IMR-90 (cell line): ENCODE measurements around the gene SOX1. TPM values are rescaled to one million over a fixed set of nuclear protein-coding genes. Genes with fewer than 3 reads are reported as not detected.

Experiments used
- ATAC-seq: fragments of 200-7000 bp; cut with Tn5 transposase; 2 replicates; pipeline ENCODE4 v1.9.1; 2020; ENCODE audit warnings: low read depth, mild to moderate bottlenecking, moderate library complexity
- BruUV-seq: library from RNA; stranded (reverse); fragments of 400-500 nt; replicated peaks from 2 replicates; lab custom pipeline; 2021; lab: Mats Ljungman, UMichigan
- CTCF ChIA-PET: fragments of 300-600 bp; formaldehyde crosslinking; extraction: SDS; loops from one replicate; lab custom pipeline; 2021; ENCODE audit warnings: antibody characterized with exemption; lab: Yijun Ruan, JAX
- POLR2A ChIA-PET: fragments of 300-600 bp; sonication (Branson Sonifier 250); formaldehyde crosslinking; loops from one replicate; lab custom pipeline; 2022; ENCODE audit warnings: antibody characterized with exemption; ENCODE audit not compliant: unreplicated experiment; lab: Charles Lee
- DNase-seq: peaks from one replicate; pipeline ENCODE4 v3.0.0; 2013
- H2AFZ ChIP-seq: replicated peaks from 2 replicates; pipeline ENCODE3; 2013; ENCODE audit warnings: low read length, mild to moderate bottlenecking; ENCODE audit not compliant: poor library complexity
- H2AK5ac ChIP-seq: 2 replicates; pipeline ENCODE4 v1.6.1; 2013; ENCODE audit warnings: low read depth, low read length, inconsistent platforms
- H2AK9ac ChIP-seq: replicated peaks from 2 replicates; pipeline ENCODE3; 2013; ENCODE audit warnings: mild to moderate bottlenecking, low read depth, low read length, moderate library complexity; ENCODE audit not compliant: poor library complexity
- H2BK120ac ChIP-seq: 2 replicates; pipeline ENCODE4 v1.6.1; 2013; ENCODE audit warnings: low read depth, low read length, inconsistent platforms
- H2BK15ac ChIP-seq: 3 replicates; pipeline ENCODE4 v1.6.1; 2013; ENCODE audit warnings: low read depth, low read length, inconsistent platforms
- H2BK20ac ChIP-seq: 2 replicates; pipeline ENCODE4 v1.6.1; 2013; ENCODE audit warnings: low read depth, mild to moderate bottlenecking, inconsistent platforms, low read length, moderate library complexity
- H2BK5ac ChIP-seq: 2 replicates; pipeline ENCODE4 v1.6.1; 2013; ENCODE audit warnings: mild to moderate bottlenecking, low read depth, low read length, inconsistent platforms; ENCODE audit not compliant: poor library complexity, severe bottlenecking
- H3K14ac ChIP-seq: replicated peaks from 2 replicates; pipeline ENCODE4 v1.6.1; 2013; ENCODE audit warnings: low read depth, low read length, inconsistent platforms
- H3K18ac ChIP-seq: 2 replicates; pipeline ENCODE4 v1.6.1; 2013; ENCODE audit warnings: low read depth, low read length, control low read depth
- H3K23ac ChIP-seq: 2 replicates; pipeline ENCODE4 v1.6.1; 2013; ENCODE audit warnings: low read depth, low read length, inconsistent platforms
- H3K27ac ChIP-seq: 2 replicates; pipeline ENCODE4 v1.5.1; 2013; ENCODE audit warnings: mild to moderate bottlenecking, control low read depth, low read length; ENCODE audit not compliant: insufficient read depth
- H3K27me3 ChIP-seq: 2 replicates; pipeline ENCODE4 v1.6.1; 2013; ENCODE audit warnings: low read length; ENCODE audit not compliant: control insufficient read depth, insufficient read depth
- H3K36me3 ChIP-seq: 2 replicates; pipeline ENCODE4 v1.6.1; 2013; ENCODE audit warnings: low read length, mixed read lengths; ENCODE audit not compliant: control insufficient read depth, insufficient read depth
- H3K4ac ChIP-seq: 2 replicates; pipeline ENCODE4 v1.6.1; 2013; ENCODE audit warnings: low read depth, low read length, inconsistent platforms
- H3K4me1 ChIP-seq: 2 replicates; pipeline ENCODE4 v1.6.1; 2013; ENCODE audit warnings: low read length, mixed read lengths; ENCODE audit not compliant: control insufficient read depth, insufficient read depth
- H3K4me2 ChIP-seq: 2 replicates; pipeline ENCODE4 v1.6.1; 2013; ENCODE audit warnings: low read depth, mild to moderate bottlenecking, control low read depth, low read length, moderate library complexity
- H3K4me3 ChIP-seq: 2 replicates; pipeline ENCODE4 v1.5.1; 2013; ENCODE audit warnings: low read depth, mild to moderate bottlenecking, control low read depth, low read length, moderate library complexity; ENCODE audit not compliant: insufficient read depth
- H3K56ac ChIP-seq: 2 replicates; pipeline ENCODE4 v1.6.1; 2013; ENCODE audit warnings: low read length, inconsistent platforms; ENCODE audit not compliant: insufficient read depth; ENCODE audit errors: extremely low read depth
- H3K79me1 ChIP-seq, 2 experiments: 2 replicates each; pipeline ENCODE4 v1.6.1; 2013; ENCODE audit warnings: low read length in 2 of 2, inconsistent platforms in 1 of 2, low read depth in 1 of 2
- H3K9ac ChIP-seq: 2 replicates; pipeline ENCODE4 v1.6.1; 2013; ENCODE audit warnings: low read depth, low read length, control low read depth
- H3K9me1 ChIP-seq: 2 replicates; pipeline ENCODE4 v1.6.1; 2013; ENCODE audit warnings: low read length, inconsistent platforms; ENCODE audit not compliant: insufficient read depth
- H3K9me3 ChIP-seq: 2 replicates; pipeline ENCODE4 v1.6.1; 2013; ENCODE audit warnings: low read length; ENCODE audit not compliant: control insufficient read depth, insufficient read depth
- H4K20me1 ChIP-seq: 2 replicates; pipeline ENCODE4 v1.6.1; 2013; ENCODE audit warnings: low read length, inconsistent platforms; ENCODE audit not compliant: insufficient read depth
- H4K5ac ChIP-seq: 2 replicates; pipeline ENCODE4 v1.6.1; 2013; ENCODE audit warnings: mild to moderate bottlenecking, low read depth, low read length, control low read depth
- H4K8ac ChIP-seq, 2 experiments: 2 replicates each; pipeline ENCODE4 v1.6.1; 2013; ENCODE audit warnings: low read depth in 2 of 2, low read length in 2 of 2, control low read depth in 1 of 2, inconsistent platforms in 1 of 2
- H4K91ac ChIP-seq: 2 replicates; pipeline ENCODE4 v1.6.1; 2013; ENCODE audit warnings: low read depth, low read length, inconsistent platforms; ENCODE audit not compliant: insufficient read depth
- BHLHE40 ChIP-seq: fragments of 150-350 bp; IDR thresholded peaks from 2 replicates; pipeline ENCODE4 v1.6.1; 2016; ENCODE audit warnings: mild to moderate bottlenecking, low read depth, low read length
- CEBPB ChIP-seq: IDR thresholded peaks from 2 replicates; pipeline ENCODE4 v1.6.1; 2012; ENCODE audit warnings: low read depth, low read length, improper control_type of control experiment
- FOS ChIP-seq: fragments of 150-350 bp; IDR thresholded peaks from 2 replicates; pipeline ENCODE4 v1.6.1; 2016; ENCODE audit warnings: low read depth, low read length
- MAFK ChIP-seq: IDR thresholded peaks from 2 replicates; pipeline ENCODE4 v1.6.1; 2012; ENCODE audit warnings: low read depth, low read length, improper control_type of control experiment
- MAZ ChIP-seq: IDR thresholded peaks from 2 replicates; pipeline ENCODE4 v1.6.1; 2012; ENCODE audit warnings: low read depth, mild to moderate bottlenecking, low read length, improper control_type of control experiment, moderate library complexity, borderline replicate concordance
- MXI1 ChIP-seq: IDR thresholded peaks from 2 replicates; pipeline ENCODE4 v1.6.1; 2012; ENCODE audit warnings: low read depth, mild to moderate bottlenecking, low read length, moderate library complexity, borderline replicate concordance
- POLR2A ChIP-seq: IDR thresholded peaks from 2 replicates; pipeline ENCODE4 v1.6.1; 2012; ENCODE audit warnings: mild to moderate bottlenecking, low read depth, low read length
- RAD21 ChIP-seq: IDR thresholded peaks from 2 replicates; pipeline ENCODE4 v1.6.1; 2012; ENCODE audit warnings: low read length, improper control_type of control experiment
- RCOR1 ChIP-seq: IDR thresholded peaks from 2 replicates; pipeline ENCODE4 v1.6.1; 2012; ENCODE audit warnings: mild to moderate bottlenecking, low read length, improper control_type of control experiment; ENCODE audit not compliant: insufficient replicate concordance
- RFX5 ChIP-seq: IDR thresholded peaks from 2 replicates; pipeline ENCODE4 v1.8.0; 2012; ENCODE audit warnings: low read depth, mild to moderate bottlenecking, low read length, moderate library complexity
- SMC3 ChIP-seq: fragments of 150-350 bp; IDR thresholded peaks from 2 replicates; pipeline ENCODE4 v1.6.1; 2016; ENCODE audit warnings: low read depth, mild to moderate bottlenecking, antibody characterized with exemption, low read length, moderate library complexity
- WGBS, 2 experiments: methylation state at CpG; one replicate each; pipeline versions ENCODE4 v1.1.5 to v1.1.7; 2013; ENCODE audit warnings: missing lambda C conversion rate in 2 of 2; ENCODE audit not compliant: insufficient read length in 1 of 2; ENCODE audit errors: extremely low coverage in 2 of 2; 5-methylcytosine and 5-hydroxymethylcytosine counted together
- dilution Hi-C: fragments of 300-500 bp; cut with HindIII; formaldehyde crosslinking; loops from one replicate; pipeline ENCODE4 v1.14.3; 2018; ENCODE audit warnings: low sequenced_read_pairs; ENCODE audit not compliant: unreplicated experiment
- in situ Hi-C: fragments of 300-500 bp; cut with MboI; formaldehyde crosslinking; loops from 3 replicates; pipeline ENCODE4 v1.14.3; 2019; ENCODE audit warnings: low sequenced_read_pairs, inconsistent platforms, mixed read lengths
- intact Hi-C: fragments of 100-400 bp; cut with micrococcal nuclease; formaldehyde crosslinking; loops from 2 replicates; pipeline ENCODE4 v1.10.0; 2022
- polyA plus RNA-seq, 3 experiments: library from polyadenylated mRNA; depleted of rRNA; stranded (reverse); fragments of >200 nt; gene quantifications; 2 replicates each; pipeline ENCODE4 v1.2.3, GENCODE V29; 2012; ENCODE audit warnings: low replicate concordance in 1 of 3
- total RNA-seq: library from RNA; depleted of rRNA; stranded (reverse); fragments of >200 nt; gene quantifications from 2 replicates; pipeline ENCODE4 v1.2.3, GENCODE V29; 2012
- TF ChIP-seq, protein P1 (sequence below): fragments of 150-350 bp; IDR thresholded peaks from 2 replicates; pipeline ENCODE4 v1.6.1; 2016; ENCODE audit warnings: low read depth, mild to moderate bottlenecking, low read length, moderate library complexity, borderline replicate concordance
- TF ChIP-seq, protein P2 (sequence below): conservative IDR thresholded peaks from 2 replicates; pipeline ENCODE4 v1.5.1; 2012; ENCODE audit warnings: mild to moderate bottlenecking, low read depth, low read length, improper control_type of control experiment
- TF ChIP-seq, protein P3 (sequence below): fragments of 150-350 bp; IDR thresholded peaks from 2 replicates; pipeline ENCODE4 v1.6.1; 2017; ENCODE audit warnings: mild to moderate bottlenecking, antibody characterized with exemption, low read length, low read depth

Gene SOX1
- total and polyA plus RNA-seq, 2 of the 4 experiments (the other 2 are of a cell fraction): not detected

DNA sequence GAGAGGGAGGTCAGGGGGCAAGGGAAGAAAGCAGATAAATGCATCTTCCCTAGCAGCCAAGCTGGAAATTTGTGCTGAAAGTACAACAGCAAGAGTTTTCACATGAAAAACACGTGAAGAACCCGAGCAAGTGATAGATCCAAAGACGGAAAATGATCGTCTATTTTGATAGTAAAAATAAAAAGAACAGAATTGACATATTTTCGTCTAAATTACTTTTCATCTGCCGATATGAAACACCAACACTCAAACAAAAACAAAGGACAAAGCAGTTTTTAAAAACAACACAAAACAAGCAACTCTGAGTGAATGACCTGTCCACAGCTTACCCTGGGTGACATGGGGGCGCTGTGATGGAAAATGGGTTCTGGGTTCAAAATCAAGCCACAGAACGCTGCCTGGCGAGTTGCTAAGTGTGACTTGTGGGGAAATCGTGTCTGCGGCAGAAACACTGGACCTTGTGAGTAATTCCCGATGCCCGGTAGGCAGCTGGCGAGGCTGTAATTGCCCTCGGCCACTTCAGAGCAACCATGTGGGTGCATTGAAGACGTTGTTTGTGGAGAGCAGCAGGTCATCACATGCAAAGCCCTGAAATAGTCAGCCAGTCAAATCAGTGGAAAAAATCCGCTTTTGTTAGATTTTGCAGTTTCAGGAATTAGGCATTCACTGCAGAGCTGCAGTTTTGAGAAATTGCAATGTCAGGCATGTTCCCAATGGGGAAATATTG lies 7.4 kb downstream of the SOX1 start:
- Histone ChIP-seq H4K5ac (no peak overlapping the region), H4K20me1 (no peaks in the 10 kb centered on the region), H3K9me3 (peaks cover 6% of the 10 kb centered on the region; the same call in 1 of the 2 replicates), H3K18ac (no peak overlapping the region), H4K91ac (no peak overlapping the region), H4K8ac (no peak overlapping the region), H2AK9ac (no peak overlapping the region), H3K56ac (no peak overlapping the region), H3K79me1 (no peaks in the 10 kb centered on the region), H2AFZ (no peak overlapping the region), H3K4me3 (no peak overlapping the region), H3K9me1 (peaks cover 4% of the 10 kb centered on the region; the same call in 1 of the 2 replicates), H2BK5ac (no peak overlapping the region), H3K14ac (no peak overlapping the region), H3K27me3 (peaks cover 48% of the 10 kb centered on the region), H2BK20ac (no peak overlapping the region), H3K4me1 (no peaks in the 10 kb centered on the region), H3K36me3 (no peaks in the 10 kb centered on the region), H3K27ac (no peak overlapping the region), H2BK15ac (no peak overlapping the region), H3K4me2 (no peak overlapping the region), H2BK120ac (no peak overlapping the region), H3K9ac (no peak overlapping the region), H3K23ac (no peak overlapping the region; the same call in 1 of the 2 replicates), H2AK5ac (no peak overlapping the region), H3K4ac (no peak overlapping the region)
- TF ChIP-seq MXI1 (no peak), MAFK (no peak), POLR2A (no peak), CEBPB (no peak), SMC3 (no peak), RCOR1 (no peak), BHLHE40 (no peak), RAD21 (no peak), MAZ (no peak), RFX5 (no peak), FOS (no peak)
- TF ChIP-seq, protein P1, sequence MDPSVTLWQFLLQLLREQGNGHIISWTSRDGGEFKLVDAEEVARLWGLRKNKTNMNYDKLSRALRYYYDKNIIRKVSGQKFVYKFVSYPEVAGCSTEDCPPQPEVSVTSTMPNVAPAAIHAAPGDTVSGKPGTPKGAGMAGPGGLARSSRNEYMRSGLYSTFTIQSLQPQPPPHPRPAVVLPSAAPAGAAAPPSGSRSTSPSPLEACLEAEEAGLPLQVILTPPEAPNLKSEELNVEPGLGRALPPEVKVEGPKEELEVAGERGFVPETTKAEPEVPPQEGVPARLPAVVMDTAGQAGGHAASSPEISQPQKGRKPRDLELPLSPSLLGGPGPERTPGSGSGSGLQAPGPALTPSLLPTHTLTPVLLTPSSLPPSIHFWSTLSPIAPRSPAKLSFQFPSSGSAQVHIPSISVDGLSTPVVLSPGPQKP: no peak
- TF ChIP-seq, protein P2, sequence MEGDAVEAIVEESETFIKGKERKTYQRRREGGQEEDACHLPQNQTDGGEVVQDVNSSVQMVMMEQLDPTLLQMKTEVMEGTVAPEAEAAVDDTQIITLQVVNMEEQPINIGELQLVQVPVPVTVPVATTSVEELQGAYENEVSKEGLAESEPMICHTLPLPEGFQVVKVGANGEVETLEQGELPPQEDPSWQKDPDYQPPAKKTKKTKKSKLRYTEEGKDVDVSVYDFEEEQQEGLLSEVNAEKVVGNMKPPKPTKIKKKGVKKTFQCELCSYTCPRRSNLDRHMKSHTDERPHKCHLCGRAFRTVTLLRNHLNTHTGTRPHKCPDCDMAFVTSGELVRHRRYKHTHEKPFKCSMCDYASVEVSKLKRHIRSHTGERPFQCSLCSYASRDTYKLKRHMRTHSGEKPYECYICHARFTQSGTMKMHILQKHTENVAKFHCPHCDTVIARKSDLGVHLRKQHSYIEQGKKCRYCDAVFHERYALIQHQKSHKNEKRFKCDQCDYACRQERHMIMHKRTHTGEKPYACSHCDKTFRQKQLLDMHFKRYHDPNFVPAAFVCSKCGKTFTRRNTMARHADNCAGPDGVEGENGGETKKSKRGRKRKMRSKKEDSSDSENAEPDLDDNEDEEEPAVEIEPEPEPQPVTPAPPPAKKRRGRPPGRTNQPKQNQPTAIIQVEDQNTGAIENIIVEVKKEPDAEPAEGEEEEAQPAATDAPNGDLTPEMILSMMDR: no peak
- TF ChIP-seq, protein P3, sequence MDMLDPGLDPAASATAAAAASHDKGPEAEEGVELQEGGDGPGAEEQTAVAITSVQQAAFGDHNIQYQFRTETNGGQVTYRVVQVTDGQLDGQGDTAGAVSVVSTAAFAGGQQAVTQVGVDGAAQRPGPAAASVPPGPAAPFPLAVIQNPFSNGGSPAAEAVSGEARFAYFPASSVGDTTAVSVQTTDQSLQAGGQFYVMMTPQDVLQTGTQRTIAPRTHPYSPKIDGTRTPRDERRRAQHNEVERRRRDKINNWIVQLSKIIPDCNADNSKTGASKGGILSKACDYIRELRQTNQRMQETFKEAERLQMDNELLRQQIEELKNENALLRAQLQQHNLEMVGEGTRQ: no peak
- intact Hi-C loops: no loop called here
- no peak for ATAC-seq
- dilution Hi-C loops: no loop called here
- ChIA-PET POLR2A (no interaction called here), CTCF (no interaction called here)
- in situ Hi-C loops: no loop called here
- no peak for DNase-seq
- BruUV-seq: no TSS peak
- WGBS, 2 experiments: 2% methylated on average over 8 of the region's 17 CpGs; no CpG with 5 or more reads in 1 of the 2 experiments
